Gastroesophageal sphincter (tissue), 4 donors: ENCODE data around the gene CLASP1. TPM values are rescaled to one million over a fixed set of nuclear protein-coding genes. Genes with fewer than 3 reads are reported as not detected.
"Not testable (repeated sequence)": the region's sequence is repeated elsewhere in the genome, so short reads cannot be mapped to it uniquely, and the experiment has no call there.

ENCODE experiments used
- ATAC-seq: fragments of 150-250 bp; one replicate; pipeline ENCODE4 v1.9.1; 2016; ENCODE audit warnings: mild to moderate bottlenecking, moderate library complexity
- H3K27ac ChIP-seq, 4 donors: fragments of 200-600 bp; sonication (generic) in 3 of 4; 1 replicate in 3 of 4; 2 replicates in 1 of 4; pipeline ENCODE4 v1.5.1; 2016 to 2019
- H3K27me3 ChIP-seq: fragments of 200-600 bp; sonication (generic); one replicate; pipeline ENCODE4 v1.5.1; 2019
- H3K36me3 ChIP-seq, 2 donors: fragments of 200-600 bp; sonication (generic); one replicate each; pipeline ENCODE4 v1.5.1; 2019; ENCODE audit warnings: control low read depth in 1 of 2
- H3K4me1 ChIP-seq, 3 donors: fragments of 200-600 bp; sonication (generic); 1 replicate in 2 of 3; 2 replicates in 1 of 3; pipeline ENCODE4 v1.5.1; 2016 to 2019; ENCODE audit warnings: control low read depth in 2 of 3
- H3K4me3 ChIP-seq, 2 donors: fragments of 200-600 bp; sonication (generic); one replicate each; pipeline ENCODE4 v1.5.1; 2019; ENCODE audit warnings: mild to moderate bottlenecking in 1 of 2, moderate library complexity in 1 of 2
- H3K9me3 ChIP-seq, 3 donors: fragments of 200-600 bp; sonication (generic); one replicate each; pipeline ENCODE4 v1.5.1; 2017 to 2019; ENCODE audit warnings: control low read depth in 2 of 3
- EP300 ChIP-seq: sonication (generic); formaldehyde crosslinking; IDR thresholded peaks from one replicate; pipeline ENCODE4 v1.6.1; 2017; ENCODE audit warnings: antibody characterized with exemption, mild to moderate bottlenecking
- POLR2A ChIP-seq, 2 donors: fragments of 450-650 bp; IDR thresholded peaks; one replicate each; pipeline ENCODE4 v1.6.1; 2017; ENCODE audit warnings: antibody characterized with exemption in 2 of 2, mild to moderate bottlenecking in 2 of 2, moderate library complexity in 1 of 2
- POLR2AphosphoS5 ChIP-seq: sonication (generic); formaldehyde crosslinking; IDR thresholded peaks from one replicate; pipeline ENCODE4 v1.6.1; 2017; ENCODE audit warnings: antibody characterized with exemption
- WGBS, 2 donors: methylation state at CpG; one replicate each; pipeline ENCODE4 v1.1.5; 2018; ENCODE audit warnings: low coverage in 1 of 2; 5-methylcytosine and 5-hydroxymethylcytosine counted together
- total RNA-seq, 4 donors: library from RNA; depleted of rRNA; stranded (reverse); fragments of >200 nt; gene quantifications; one replicate each; pipeline ENCODE4 v1.1.0, GENCODE V29; 2016
- TF ChIP-seq, protein P1 (sequence below), 4 experiments: fragments of 200-600 bp in 2 of 4; fragments of 450-650 bp in 2 of 4; sonication (generic) in 1 of 4; IDR thresholded peaks; one replicate each; pipeline ENCODE4 v1.5.1; 2017 to 2019; ENCODE audit warnings: antibody characterized with exemption in 4 of 4, mild to moderate bottlenecking in 2 of 4, moderate library complexity in 2 of 4

CLASP1 gene
- total RNA-seq, 4 donors from 2014 or later, result 72.0 to 108 (median 84.7) TPM

GRCh38 chr2:121438290-121438689 lies 211.0 kb downstream of the CLASP1 start:
- 100% methylated on average over 1 of the region's 1 CpG for WGBS, 2 donors
- ATAC-seq, H3K4me1 ChIP-seq, H3K9me3 ChIP-seq, H3K27ac ChIP-seq, H3K27me3 ChIP-seq, H3K4me3 ChIP-seq: not testable (repeated sequence)
- H3K36me3 ChIP-seq, result peaks cover 0 to 35% of the 10 kb centered on the region in 2 donors
- TF ChIP-seq POLR2AphosphoS5, result peak; percentile 11

DNA sequence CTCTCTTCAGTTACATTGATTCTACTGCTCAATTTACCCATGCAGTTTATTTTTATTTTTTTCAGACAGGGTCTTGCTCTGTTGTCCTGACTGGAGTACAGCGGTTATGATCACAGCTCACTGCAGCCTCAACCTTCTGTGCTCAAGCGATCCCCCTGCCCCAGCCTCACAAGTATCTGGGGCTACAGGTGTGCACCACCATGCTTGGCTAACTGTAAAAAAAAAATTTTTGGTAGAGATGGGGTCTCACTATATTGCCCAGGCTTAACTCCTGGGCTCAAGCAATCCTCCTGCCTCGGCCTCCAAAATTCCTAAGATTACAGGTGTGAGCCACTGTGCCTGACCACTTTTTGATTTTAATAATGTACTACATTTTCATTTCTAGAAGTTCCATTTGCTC lies 212.3 kb downstream of the CLASP1 start:
- no peak for TF ChIP-seq POLR2A (IDR thresholded peaks at IDR 0.05)
- no peak for TF ChIP-seq EP300
- TF ChIP-seq, protein P1, sequence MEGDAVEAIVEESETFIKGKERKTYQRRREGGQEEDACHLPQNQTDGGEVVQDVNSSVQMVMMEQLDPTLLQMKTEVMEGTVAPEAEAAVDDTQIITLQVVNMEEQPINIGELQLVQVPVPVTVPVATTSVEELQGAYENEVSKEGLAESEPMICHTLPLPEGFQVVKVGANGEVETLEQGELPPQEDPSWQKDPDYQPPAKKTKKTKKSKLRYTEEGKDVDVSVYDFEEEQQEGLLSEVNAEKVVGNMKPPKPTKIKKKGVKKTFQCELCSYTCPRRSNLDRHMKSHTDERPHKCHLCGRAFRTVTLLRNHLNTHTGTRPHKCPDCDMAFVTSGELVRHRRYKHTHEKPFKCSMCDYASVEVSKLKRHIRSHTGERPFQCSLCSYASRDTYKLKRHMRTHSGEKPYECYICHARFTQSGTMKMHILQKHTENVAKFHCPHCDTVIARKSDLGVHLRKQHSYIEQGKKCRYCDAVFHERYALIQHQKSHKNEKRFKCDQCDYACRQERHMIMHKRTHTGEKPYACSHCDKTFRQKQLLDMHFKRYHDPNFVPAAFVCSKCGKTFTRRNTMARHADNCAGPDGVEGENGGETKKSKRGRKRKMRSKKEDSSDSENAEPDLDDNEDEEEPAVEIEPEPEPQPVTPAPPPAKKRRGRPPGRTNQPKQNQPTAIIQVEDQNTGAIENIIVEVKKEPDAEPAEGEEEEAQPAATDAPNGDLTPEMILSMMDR (IDR thresholded peaks at IDR 0.05), result no peak
- TF ChIP-seq POLR2AphosphoS5, result no peak
- no peak overlapping the region for H3K4me3 ChIP-seq
- H3K27ac ChIP-seq, result no peak overlapping the region
- no peaks in the 10 kb centered on the region for H3K4me1 ChIP-seq
- peaks cover 0 to 23% of the 10 kb centered on the region in 2 donors for H3K36me3 ChIP-seq
- WGBS, 2 donors, result 93 to 100% methylated on average over 3 of the region's 3 CpGs
- H3K9me3 ChIP-seq, result no peaks in the 10 kb centered on the region
- no peaks in the 10 kb centered on the region for H3K27me3 ChIP-seq
- ATAC-seq, result no peak

- peaks cover 0 to 16% of the 10 kb centered on the region in 2 donors for H3K36me3 ChIP-seq
- TF ChIP-seq EP300, result no peak
- TF ChIP-seq, protein P1 (IDR thresholded peaks at IDR 0.05), result no peak
- TF ChIP-seq POLR2A (IDR thresholded peaks at IDR 0.05), result no peak
- no peak for TF ChIP-seq POLR2AphosphoS5
- no peaks in the 10 kb centered on the region for H3K4me1 ChIP-seq
- H3K27me3 ChIP-seq, result no peaks in the 10 kb centered on the region
- ATAC-seq, result no peak
- H3K4me3 ChIP-seq, result no peak overlapping the region
- H3K9me3 ChIP-seq, result no peaks in the 10 kb centered on the region
- no peak overlapping the region for H3K27ac ChIP-seq
- 93 to 100% methylated on average over 1 to 3 of the region's 3 CpGs for WGBS, 2 donors
These were observed 213.5 kb downstream of the CLASP1 start for GRCh38 chr2:121435790-121436189.

GRCh38 chr2:121431214-121431613 lies 218.0 kb downstream of the CLASP1 start:
- no peaks in the 10 kb centered on the region for H3K9me3 ChIP-seq
- H3K27ac ChIP-seq, result no peak overlapping the region
- no peaks in the 10 kb centered on the region for H3K27me3 ChIP-seq
- H3K36me3 ChIP-seq, result peaks cover 0 to 41% of the 10 kb centered on the region in 2 donors
- no peak for ATAC-seq
- no peak overlapping the region for H3K4me3 ChIP-seq
- no peaks in the 10 kb centered on the region for H3K4me1 ChIP-seq
- WGBS, 2 donors, result 81 to 92% methylated on average over 1 of the region's 1 CpG
- no peak for TF ChIP-seq EP300
- TF ChIP-seq POLR2AphosphoS5, result no peak
- TF ChIP-seq, protein P1 (IDR thresholded peaks at IDR 0.05), result no peak
- TF ChIP-seq POLR2A (IDR thresholded peaks at IDR 0.05), result no peak

DNA sequence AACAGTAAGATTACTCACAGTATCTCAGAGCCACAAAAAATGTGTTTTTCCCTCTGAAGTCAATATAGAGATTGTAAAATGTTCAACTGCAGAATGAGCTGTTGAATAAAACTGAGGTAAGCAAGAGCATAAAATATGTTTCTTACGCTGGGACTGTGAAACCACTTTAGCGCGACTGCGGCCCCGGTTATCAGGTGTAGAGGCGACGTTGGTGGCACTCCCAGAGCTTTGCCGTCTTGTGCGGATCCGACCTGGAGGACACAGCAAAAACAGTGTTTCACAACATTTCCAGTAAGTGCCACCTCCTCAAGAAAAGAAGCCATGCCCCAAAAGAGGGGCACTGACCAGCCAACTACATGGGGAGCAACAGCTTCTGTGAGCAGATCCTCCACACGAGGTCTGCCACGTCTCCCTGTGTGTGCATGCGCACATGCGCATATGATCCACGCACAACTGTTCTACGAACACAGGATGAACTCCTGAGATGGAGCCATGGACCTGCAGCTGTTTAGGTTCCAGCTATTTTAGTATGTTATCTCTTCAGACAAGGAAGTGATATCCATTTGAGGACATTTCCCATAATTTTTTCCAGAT lies 219.2 kb downstream of the CLASP1 start:
- H3K4me3 ChIP-seq, result no peak overlapping the region
- no peaks in the 10 kb centered on the region for H3K27me3 ChIP-seq
- TF ChIP-seq POLR2A (IDR thresholded peaks at IDR 0.05), result no peak
- H3K27ac ChIP-seq, result no peak overlapping the region
- 91 to 94% methylated on average over 6 to 15 of the region's 16 CpGs for WGBS, 2 donors
- H3K4me1 ChIP-seq, result no peaks in the 10 kb centered on the region
- peaks cover 0 to 50% of the 10 kb centered on the region in 2 donors for H3K36me3 ChIP-seq
- no peaks in the 10 kb centered on the region for H3K9me3 ChIP-seq
- no peak for ATAC-seq

DNA sequence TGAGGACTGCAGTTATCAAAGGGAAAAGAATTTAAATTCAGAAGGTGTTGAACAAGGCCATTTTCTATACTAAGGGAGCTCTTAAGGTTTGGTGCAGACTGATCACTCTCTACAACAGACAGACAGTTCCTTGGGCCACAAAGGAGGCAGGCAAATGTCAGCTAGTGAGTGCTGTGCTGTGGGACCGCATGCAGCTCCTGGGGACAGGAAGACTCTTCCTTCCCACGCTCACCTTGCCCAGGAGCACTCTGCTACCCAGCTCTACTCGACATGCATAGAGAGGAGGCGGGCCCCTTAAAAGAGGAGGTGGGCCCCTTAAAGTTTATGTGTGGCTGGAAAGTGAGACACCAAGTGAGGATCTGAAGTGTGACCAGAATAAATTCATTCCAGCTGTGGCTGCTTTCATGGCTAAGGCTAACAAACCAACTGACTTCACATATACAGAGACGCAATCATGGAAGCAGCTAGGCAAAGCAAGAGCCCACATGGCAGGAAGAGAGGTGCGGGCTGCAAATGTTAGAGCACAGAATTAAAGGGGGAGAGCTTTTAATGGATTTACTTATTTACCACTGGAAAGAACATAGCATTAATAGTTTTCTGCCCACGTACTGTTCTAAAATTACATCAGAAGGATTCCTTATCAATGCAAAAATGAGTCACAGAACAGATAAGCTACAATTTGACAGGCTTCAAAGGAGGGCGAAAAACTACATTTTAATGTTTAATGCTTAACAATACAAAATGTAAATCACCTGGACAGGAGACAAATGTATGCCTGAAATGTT lies 220.0 kb downstream of the CLASP1 start:
- no peaks in the 10 kb centered on the region for H3K9me3 ChIP-seq
- H3K36me3 ChIP-seq, result peaks cover 0 to 57% of the 10 kb centered on the region in 2 donors
- H3K4me3 ChIP-seq, result no peak overlapping the region
- H3K27ac ChIP-seq, result no peak overlapping the region
- no peaks in the 10 kb centered on the region for H3K4me1 ChIP-seq
- H3K27me3 ChIP-seq, result no peaks in the 10 kb centered on the region
- ATAC-seq, result no peak
- TF ChIP-seq POLR2AphosphoS5, result no peak
- TF ChIP-seq, protein P1 (IDR thresholded peaks at IDR 0.05), result no peak
- no peak for TF ChIP-seq EP300
- TF ChIP-seq POLR2A (IDR thresholded peaks at IDR 0.05), result no peak
- WGBS, 2 donors, result 80 to 91% methylated on average over 4 to 8 of the region's 8 CpGs
